Ammon's horn (tissue), 1 donor: ENCODE data around the gene TUBA4B.

Experiments
- DNase-seq: peaks from one replicate; pipeline ENCODE4 v3.0.0-alpha.2; 2016; ENCODE audit warnings: low spot score

Gene TUBA4B

GRCh38 chr2:219252900-219253752 lies at the start of gene TUBA4B:
Gene TUBA4B, plus strand, starts transcription at chr2:219253243. Its CDS starts 165 bp downstream, at chr2:219253408.
- no peak for DNase-seq

GRCh38 chr2:219204425-219205164 lies 48.4 kb upstream of the TUBA4B start:
- no peak for DNase-seq

DNA sequence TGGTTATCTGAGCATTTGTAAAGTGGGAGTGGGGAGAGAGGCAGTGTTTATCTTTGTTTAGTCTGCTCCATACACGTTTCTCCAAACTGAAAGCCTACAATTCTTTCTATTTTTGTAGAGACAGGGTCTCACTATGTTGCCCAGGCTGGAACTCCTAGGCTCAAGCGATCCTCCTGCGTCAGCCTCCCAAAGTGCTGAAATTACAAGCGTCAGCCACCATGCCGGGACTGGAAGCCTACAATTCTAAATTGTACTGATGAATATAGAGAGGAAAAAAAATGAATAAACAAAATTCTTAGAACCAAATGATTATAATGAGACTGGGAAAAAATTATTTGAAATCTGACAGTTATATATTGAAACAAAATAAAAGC lies 47.9 kb upstream of the TUBA4B start:
- no peak for DNase-seq

DNA sequence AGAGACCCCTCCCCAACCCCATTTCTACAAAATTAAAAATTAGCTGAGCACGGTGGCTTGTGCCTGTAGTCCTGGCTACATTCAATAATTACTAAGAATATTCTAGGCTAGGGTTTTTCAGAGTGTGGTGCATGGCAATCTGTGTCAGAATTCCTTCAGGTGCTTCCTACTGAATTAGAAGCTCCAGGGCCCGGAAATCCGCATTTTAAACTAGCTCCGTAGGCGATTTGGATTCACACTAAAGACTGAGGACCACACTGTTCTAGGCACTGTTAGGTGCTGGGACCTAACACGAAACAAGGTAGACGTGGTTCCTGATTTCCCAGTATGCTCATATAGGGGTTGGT lies 47.1 kb upstream of the TUBA4B start:
- DNase-seq: no peak

DNA sequence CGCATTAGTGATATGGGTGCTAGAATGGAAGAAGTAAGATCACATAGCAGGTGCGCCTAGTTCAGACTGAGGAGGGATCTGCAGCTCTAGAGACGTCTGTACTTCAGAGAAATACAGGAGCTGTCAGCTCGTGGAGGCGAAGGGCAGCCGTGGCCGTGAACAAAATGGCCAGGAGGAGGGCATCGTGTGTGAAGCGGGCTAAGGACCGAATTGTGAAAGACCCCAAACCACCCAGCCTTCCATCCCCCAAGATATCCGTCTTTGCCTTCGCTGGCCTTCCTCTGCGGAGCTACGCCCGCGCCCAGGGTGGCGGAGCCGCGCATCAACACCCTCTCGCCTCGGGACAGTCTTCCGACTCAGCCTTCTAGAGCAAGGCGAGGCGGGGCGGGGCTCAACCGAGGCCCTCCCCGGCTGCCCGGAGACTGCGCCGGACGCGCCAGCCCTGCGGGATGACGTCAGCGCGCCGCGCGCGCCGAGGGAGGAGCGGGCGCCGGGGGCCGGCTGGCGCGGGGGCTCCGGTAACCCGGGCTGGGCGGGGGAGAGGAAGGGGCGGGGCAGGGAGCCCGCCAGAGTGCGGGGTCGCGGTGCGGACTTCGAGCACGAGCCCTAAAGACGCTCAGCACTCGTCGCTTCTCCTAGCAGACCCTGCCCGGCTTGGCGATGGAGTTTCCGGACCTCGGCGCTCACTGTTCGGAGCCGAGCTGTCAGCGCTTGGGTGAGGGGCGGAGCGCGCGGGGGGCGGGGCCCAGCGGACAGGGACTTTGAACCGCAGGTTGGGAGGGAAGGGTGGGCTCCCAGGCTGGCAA lies 46.5 kb upstream of the TUBA4B start, which contains the start of gene ZFAND2B:
TSS of gene ZFAND2B (plus strand) at position 455 of the 806 bp plus-strand sequence. CDS start at position 661, 206 bp downstream.
- peak; percentile 97 for DNase-seq

- DNase-seq: no peak
These were observed 45.7 kb upstream of the TUBA4B start for GRCh38 chr2:219207134-219207883.

GRCh38 chr2:219207884-219208740 lies 44.9 kb upstream of the TUBA4B start:
- no peak for DNase-seq

DNA sequence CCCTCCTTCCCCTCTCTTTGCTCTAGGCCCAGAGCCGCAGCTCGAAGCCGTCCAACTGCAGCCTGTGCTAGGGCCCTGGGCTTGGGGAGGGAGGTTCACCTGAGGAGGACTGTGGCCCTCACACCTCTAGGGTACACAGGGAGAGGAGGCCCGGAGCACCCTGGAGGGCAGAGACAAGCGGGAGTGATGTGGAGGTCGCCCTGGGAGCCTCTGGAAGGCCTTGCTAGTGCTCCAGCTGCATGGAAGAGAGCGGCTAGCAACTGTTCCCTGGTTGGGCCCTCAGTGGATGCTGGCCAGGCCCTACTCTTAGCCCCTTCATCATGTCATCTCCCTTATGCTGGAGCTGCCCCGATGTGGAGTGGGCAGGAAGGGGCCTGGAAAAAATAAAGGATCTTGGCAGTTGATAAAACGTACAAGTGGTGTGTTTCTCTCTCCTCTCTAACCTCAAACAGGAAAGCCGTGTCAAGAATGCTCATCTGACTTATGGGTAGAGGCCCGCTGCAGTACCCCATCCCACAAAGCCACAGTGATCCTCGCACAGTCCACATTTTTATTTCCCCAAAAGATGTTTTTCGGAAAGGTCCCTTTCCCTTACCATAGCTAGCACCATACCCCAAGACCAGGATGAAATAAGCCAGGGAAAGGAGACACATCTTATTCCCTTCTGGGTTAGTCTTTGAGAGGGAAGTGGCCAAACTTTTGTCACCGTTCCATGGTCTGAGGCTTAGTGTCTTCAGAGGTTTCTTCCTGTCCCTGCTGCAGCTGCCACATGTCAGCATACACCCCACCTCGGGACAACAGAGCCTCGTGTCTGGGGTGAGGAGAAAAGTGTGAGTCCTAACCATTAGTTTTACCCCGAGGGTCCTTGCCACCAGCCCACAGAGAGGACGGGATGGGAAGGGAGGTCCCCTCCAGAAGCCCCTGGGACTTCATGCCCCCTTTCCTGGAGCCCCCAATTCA lies 43.5 kb upstream of the TUBA4B start:
- DNase-seq: no peak

- DNase-seq: no peak
These were observed 42.7 kb upstream of the TUBA4B start for GRCh38 chr2:219210196-219210885.

- no peak for DNase-seq
These were observed 42.1 kb upstream of the TUBA4B start for GRCh38 chr2:219210886-219211362.

- DNase-seq: no peak
These were observed 40.0 kb upstream of the TUBA4B start for GRCh38 chr2:219213026-219213415.

DNA sequence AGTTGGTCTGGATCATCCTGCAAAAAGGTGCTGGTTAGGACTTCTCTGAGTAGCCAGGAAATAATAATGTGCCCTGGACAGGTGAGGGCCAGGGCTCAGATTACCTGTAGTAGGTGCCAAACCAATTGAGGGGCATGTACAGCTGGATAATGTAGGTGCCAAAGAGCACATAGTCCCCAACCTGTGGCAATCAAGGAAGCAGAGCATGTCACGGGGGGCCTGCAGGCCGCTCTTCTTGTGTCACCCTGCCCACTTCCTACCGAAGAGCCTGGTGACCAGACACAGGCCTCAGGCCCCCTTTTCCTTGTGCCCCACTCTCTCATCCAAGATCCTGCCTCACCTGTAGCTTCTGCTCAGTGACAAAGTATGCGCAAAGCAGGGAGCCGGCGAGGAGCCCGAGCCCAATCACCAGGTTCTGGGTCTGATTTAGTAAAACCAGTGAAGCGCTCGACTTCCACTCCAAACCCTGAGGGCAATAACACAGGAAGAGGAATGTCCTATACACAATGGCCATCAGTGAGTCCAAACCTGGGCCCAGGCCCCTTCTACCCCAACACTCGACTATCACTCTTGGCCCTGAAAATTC lies 39.5 kb upstream of the TUBA4B start:
- no peak for DNase-seq

DNA sequence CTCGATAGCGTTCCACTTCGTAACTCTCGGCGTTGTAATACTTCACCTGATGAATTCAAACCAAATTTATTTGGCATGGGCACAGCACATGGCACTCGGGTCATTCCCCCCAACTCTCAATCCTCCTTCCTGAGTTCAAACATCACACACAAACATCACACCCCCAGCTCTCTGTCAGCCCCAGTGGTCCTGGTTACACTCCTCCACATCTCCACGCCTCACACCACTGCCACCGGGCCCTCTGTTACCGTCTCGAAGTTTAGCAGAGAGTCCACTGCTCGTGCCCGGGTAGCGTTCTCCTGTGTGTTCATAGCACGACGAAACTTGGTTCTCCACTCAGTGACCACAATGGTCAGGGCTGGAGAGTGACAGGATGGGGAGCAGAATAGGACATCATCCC lies 38.9 kb upstream of the TUBA4B start:
- DNase-seq: no peak

DNA sequence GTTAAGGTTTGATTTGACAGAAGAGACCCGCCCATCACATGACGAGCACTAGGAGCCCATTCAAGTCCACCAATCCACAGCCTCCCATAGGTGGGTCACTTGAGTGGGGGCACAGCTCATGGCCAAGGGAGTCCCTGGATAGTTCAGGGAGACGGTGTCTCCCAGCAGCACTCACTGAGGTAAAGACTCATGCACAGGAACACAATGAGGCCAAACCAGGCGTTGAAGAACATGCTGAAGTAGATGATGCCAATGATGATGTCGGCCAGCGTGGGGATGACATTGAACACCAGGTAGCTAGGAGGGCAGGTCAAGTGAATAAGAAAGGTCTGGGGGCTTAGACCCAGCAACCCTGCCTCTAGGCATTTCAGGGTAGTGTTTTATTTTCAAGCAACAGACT lies 38.3 kb upstream of the TUBA4B start:
- no peak for DNase-seq

DNA sequence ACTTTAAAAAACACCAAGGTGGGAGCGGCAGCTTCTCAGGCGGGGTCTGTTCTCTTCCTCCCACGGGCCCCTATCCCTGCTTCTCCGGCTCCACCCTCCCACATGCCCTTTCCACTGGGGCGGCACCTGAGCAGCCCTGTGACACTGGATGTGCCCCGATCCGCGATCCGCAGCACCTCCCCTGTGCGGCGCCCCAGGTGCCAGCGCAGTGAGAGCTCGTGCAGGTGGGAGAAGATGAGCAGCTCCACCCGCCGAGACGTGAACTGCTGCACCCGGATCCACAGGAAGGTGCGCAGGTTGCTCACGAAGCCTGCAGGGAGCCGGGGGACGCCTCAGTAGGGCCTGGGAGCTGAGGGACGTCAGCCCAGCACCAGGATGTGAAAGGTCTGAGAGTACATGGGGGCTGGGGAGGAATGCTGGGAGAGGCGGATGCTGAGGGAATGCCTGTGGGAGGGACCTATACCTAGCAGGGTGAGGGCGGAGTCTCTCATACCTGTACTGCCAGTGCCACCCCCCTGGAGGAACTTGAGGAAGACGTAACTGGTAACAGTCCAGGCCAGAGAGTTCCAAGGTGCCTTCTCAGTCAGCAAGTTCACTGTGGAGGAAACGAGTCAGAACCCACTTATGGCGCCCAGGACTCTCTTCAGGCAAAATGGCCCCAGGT lies 37.0 kb upstream of the TUBA4B start:
- no peak for DNase-seq

DNA sequence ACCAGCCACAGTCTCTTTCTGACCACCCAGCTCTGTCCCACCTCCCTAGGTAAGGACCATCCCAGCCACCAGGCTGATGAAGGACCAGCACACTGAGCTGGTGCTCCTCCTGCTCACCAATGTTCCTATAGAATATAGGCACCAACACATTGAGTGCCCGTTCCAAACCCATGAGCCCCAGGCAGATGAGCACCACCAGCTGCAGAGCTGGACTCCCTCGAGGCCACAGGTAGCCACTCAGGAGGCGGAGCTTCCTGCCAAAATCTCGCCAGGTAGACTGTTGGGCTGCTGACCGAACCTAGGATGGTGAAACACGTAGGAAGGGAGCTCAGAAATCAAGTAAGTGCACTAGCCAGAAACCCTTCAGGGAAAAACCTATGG lies 36.5 kb upstream of the TUBA4B start:
- DNase-seq: no peak

- peak; percentile 72 for DNase-seq
These were observed 34.8 kb upstream of the TUBA4B start for GRCh38 chr2:219218217-219218731.
